Activated CD4-positive, CD25-positive, alpha-beta regulatory T cell (primary cell): ENCODE measurements around the gene SLC6A19.

Experiments
- DNase-seq, 4 experiments: peaks; one replicate each; lab custom pipeline; 2025; lab: John Stamatoyannopoulos, UW

The SLC6A19 gene

GRCh38 chr5:1245905-1246576, 44.6 kb downstream of the SLC6A19 start:
- no peak for DNase-seq

GRCh38 chr5:1246711-1247431, 45.5 kb downstream of the SLC6A19 start:
- no peak for DNase-seq

GRCh38 chr5:1247811-1248210, 46.4 kb downstream of the SLC6A19 start:
- no peak for DNase-seq

- no peak for DNase-seq
Observed at GRCh38 chr5:1249366-1250280, 48.2 kb downstream of the SLC6A19 start.

- no peak for DNase-seq
Observed at GRCh38 chr5:1251678-1252580, 50.5 kb downstream of the SLC6A19 start.

GRCh38 chr5:1252681-1253080, 51.3 kb downstream of the SLC6A19 start:
- no peak for DNase-seq

- DNase-seq = no peak
Observed at GRCh38 chr5:1253456-1254105, 52.2 kb downstream of the SLC6A19 start.

GRCh38 chr5:1254196-1254595, 52.8 kb downstream of the SLC6A19 start:
- no peak for DNase-seq

- no peak for DNase-seq
Observed at GRCh38 chr5:1255081-1255561, 53.7 kb downstream of the SLC6A19 start.

- DNase-seq = no peak
Observed at GRCh38 chr5:1256776-1257175, 55.4 kb downstream of the SLC6A19 start.

GRCh38 chr5:1257363-1257762, 56.0 kb downstream of the SLC6A19 start:
- DNase-seq = no peak

GRCh38 chr5:1257841-1258240, 56.4 kb downstream of the SLC6A19 start:
- no peak for DNase-seq

- DNase-seq = no peak
Observed at GRCh38 chr5:1259806-1260480, 58.5 kb downstream of the SLC6A19 start.

- no peak for DNase-seq
Observed at GRCh38 chr5:1261643-1262042, 60.2 kb downstream of the SLC6A19 start.

- no peak for DNase-seq
Observed at GRCh38 chr5:1262381-1262780, 61.0 kb downstream of the SLC6A19 start.

GRCh38 chr5:1264211-1264610, 62.8 kb downstream of the SLC6A19 start:
- no peak for DNase-seq

GRCh38 chr5:1265026-1265425, 63.6 kb downstream of the SLC6A19 start:
- no peak for DNase-seq

GRCh38 chr5:1265461-1266455, 64.4 kb downstream of the SLC6A19 start:
- DNase-seq = no peak

GRCh38 chr5:1266791-1267190, 65.4 kb downstream of the SLC6A19 start:
- DNase-seq = no peak
